Trophoblast cell (in vitro differentiated cells and primary cell): ENCODE results near the gene NFXL1.

Experiments used
- DNase-seq, 2 donors: peaks; one replicate each; pipeline ENCODE4 v3.0.0-alpha.2; 2016
- H2AFZ ChIP-seq: 2 replicates; pipeline ENCODE4 v1.6.1; 2013; ENCODE audit warnings: low read length, moderate library complexity, mild to moderate bottlenecking; ENCODE audit not compliant: insufficient read depth, poor library complexity
- H2AK5ac ChIP-seq: 2 replicates; pipeline ENCODE4 v1.6.1; 2013; ENCODE audit warnings: mild to moderate bottlenecking, low read length
- H2BK120ac ChIP-seq: 2 replicates; pipeline ENCODE4 v1.6.1; 2013; ENCODE audit warnings: low read length, mild to moderate bottlenecking, moderate library complexity; ENCODE audit not compliant: insufficient read depth, poor library complexity
- H2BK12ac ChIP-seq: 2 replicates; pipeline ENCODE4 v1.6.1; 2013; ENCODE audit warnings: mild to moderate bottlenecking, low read length, moderate library complexity
- H2BK5ac ChIP-seq: 2 replicates; pipeline ENCODE4 v1.6.1; 2013; ENCODE audit warnings: low read length, low read depth, moderate library complexity, mild to moderate bottlenecking; ENCODE audit not compliant: poor library complexity
- H3K14ac ChIP-seq: 2 replicates; pipeline ENCODE4 v1.6.1; 2013; ENCODE audit warnings: mild to moderate bottlenecking, low read length
- H3K18ac ChIP-seq: 2 replicates; pipeline ENCODE4 v1.6.1; 2013; ENCODE audit warnings: mild to moderate bottlenecking, low read length
- H3K23ac ChIP-seq: 2 replicates; pipeline ENCODE4 v1.6.1; 2013; ENCODE audit warnings: low read length
- H3K27ac ChIP-seq: 2 replicates; pipeline ENCODE4 v1.5.1; 2013; ENCODE audit warnings: low read depth, mild to moderate bottlenecking, inconsistent platforms, low read length, moderate library complexity
- H3K27me3 ChIP-seq: 2 replicates; pipeline ENCODE4 v1.6.1; 2013; ENCODE audit warnings: inconsistent platforms, mild to moderate bottlenecking, low read length, moderate library complexity; ENCODE audit not compliant: insufficient read depth
- H3K36me3 ChIP-seq, 2 experiments: 1 replicate in 1 of 2; 2 replicates in 1 of 2; pipeline ENCODE4 v1.6.1; 2013; ENCODE audit warnings: low read length in 2 of 2, mild to moderate bottlenecking in 2 of 2, moderate library complexity in 1 of 2; ENCODE audit not compliant: insufficient read depth in 2 of 2, control insufficient read depth in 1 of 2
- H3K4ac ChIP-seq: 2 replicates; pipeline ENCODE4 v1.6.1; 2013; ENCODE audit warnings: low read depth, mild to moderate bottlenecking, low read length, moderate library complexity
- H3K4me1 ChIP-seq, 2 experiments: 1 replicate in 1 of 2; 2 replicates in 1 of 2; pipeline ENCODE4 v1.6.1; 2013; ENCODE audit warnings: low read length in 2 of 2, mild to moderate bottlenecking in 2 of 2, moderate library complexity in 1 of 2; ENCODE audit not compliant: insufficient read depth in 2 of 2, control insufficient read depth in 1 of 2
- H3K4me2 ChIP-seq: 2 replicates; pipeline ENCODE4 v1.6.1; 2013; ENCODE audit warnings: inconsistent platforms, mild to moderate bottlenecking, low read length, moderate library complexity
- H3K4me3 ChIP-seq: 2 replicates; pipeline ENCODE4 v1.5.1; 2013; ENCODE audit warnings: mild to moderate bottlenecking, low read depth, low read length, inconsistent platforms
- H3K79me1 ChIP-seq: one replicate; pipeline ENCODE4 v1.6.1; 2013; ENCODE audit warnings: low read length
- H3K79me2 ChIP-seq: 2 replicates; pipeline ENCODE4 v1.6.1; 2013; ENCODE audit warnings: low read length, mild to moderate bottlenecking; ENCODE audit not compliant: control insufficient read depth, insufficient read depth, poor library complexity
- H3K9ac ChIP-seq: 2 replicates; pipeline ENCODE4 v1.6.1; 2013; ENCODE audit warnings: mild to moderate bottlenecking, low read length
- H3K9me3 ChIP-seq: 2 replicates; pipeline ENCODE4 v1.6.1; 2013; ENCODE audit warnings: low read depth, mild to moderate bottlenecking, control low read depth, inconsistent platforms, low read length; ENCODE audit not compliant: insufficient read depth
- H4K12ac ChIP-seq: 2 replicates; pipeline ENCODE4 v1.6.1; 2013; ENCODE audit warnings: low read depth, mild to moderate bottlenecking, low read length, moderate library complexity
- H4K8ac ChIP-seq: 2 replicates; pipeline ENCODE4 v1.6.1; 2013; ENCODE audit warnings: low read depth, mild to moderate bottlenecking, low read length, moderate library complexity
- H4K91ac ChIP-seq: one replicate; pipeline ENCODE4 v1.6.1; 2013; ENCODE audit warnings: low read depth, mild to moderate bottlenecking, low read length, moderate library complexity
- WGBS: extraction: QIAGEN DNeasy Blood & Tissue Kit; methylation state at CpG from one replicate; pipeline ENCODE4 v1.1.7; 2013; ENCODE audit warnings: missing lambda C conversion rate; ENCODE audit not compliant: insufficient read length, insufficient coverage; ENCODE audit errors: extremely low coverage; 5-methylcytosine and 5-hydroxymethylcytosine counted together

The NFXL1 gene

GRCh38 chr4:47809654-47810203 lies 104.7 kb downstream of the NFXL1 start:
- Histone ChIP-seq H3K79me2 (no peaks in the 10 kb centered on the region), H3K27me3 (no peaks in the 10 kb centered on the region), H2BK120ac (no peak overlapping the region), H3K4me3 (no peak overlapping the region), H3K79me1 (no peaks in the 10 kb centered on the region), H3K27ac (no peak overlapping the region), H3K18ac (no peak overlapping the region), H2AK5ac (no peak overlapping the region), H3K23ac (no peak overlapping the region), H2BK5ac (no peak overlapping the region), H3K4me2 (no peak overlapping the region), H4K12ac (no peak overlapping the region), H3K14ac (no peak overlapping the region), H4K8ac (no peak overlapping the region), H3K9me3 (no peaks in the 10 kb centered on the region), H2BK12ac (no peak overlapping the region), H2AFZ (no peak overlapping the region), H3K36me3 (no peaks in the 10 kb centered on the region), H4K91ac (no peak overlapping the region), H3K4me1 (no peaks in the 10 kb centered on the region), H3K4ac (no peak overlapping the region), H3K9ac (no peak overlapping the region)
- WGBS, result no CpG with 5 or more reads among the region's 3 CpGs
- DNase-seq, result peak; percentile 30 to 73

GRCh38 chr4:47804598-47804997 lies 109.8 kb downstream of the NFXL1 start:
- Histone ChIP-seq H3K23ac (no peak overlapping the region), H3K79me1 (no peaks in the 10 kb centered on the region), H2AFZ (no peak overlapping the region), H3K9ac (no peak overlapping the region), H3K27ac (no peak overlapping the region), H3K4ac (no peak overlapping the region), H3K79me2 (no peaks in the 10 kb centered on the region), H2BK5ac (no peak overlapping the region), H3K14ac (no peak overlapping the region), H3K4me2 (no peak overlapping the region), H3K36me3 (no peaks in the 10 kb centered on the region), H3K27me3 (no peaks in the 10 kb centered on the region), H3K4me3 (no peak overlapping the region), H3K4me1 (no peaks in the 10 kb centered on the region), H4K91ac (no peak overlapping the region), H4K8ac (no peak overlapping the region), H4K12ac (no peak overlapping the region), H2BK120ac (no peak overlapping the region), H3K9me3 (no peaks in the 10 kb centered on the region), H3K18ac (no peak overlapping the region), H2AK5ac (no peak overlapping the region), H2BK12ac (no peak overlapping the region)
- no peak for DNase-seq
- no CpG with 5 or more reads among the region's 7 CpGs for WGBS

- Histone ChIP-seq H3K9me3 (no peaks in the 10 kb centered on the region), H4K91ac (no peak overlapping the region), H2AK5ac (no peak overlapping the region), H2AFZ (no peak overlapping the region), H4K8ac (no peak overlapping the region), H3K14ac (no peak overlapping the region), H4K12ac (no peak overlapping the region), H3K27me3 (no peaks in the 10 kb centered on the region), H3K9ac (no peak overlapping the region), H3K18ac (no peak overlapping the region), H3K27ac (no peak overlapping the region), H2BK120ac (no peak overlapping the region), H3K79me2 (no peaks in the 10 kb centered on the region), H2BK5ac (no peak overlapping the region), H2BK12ac (no peak overlapping the region), H3K36me3 (no peaks in the 10 kb centered on the region), H3K23ac (no peak overlapping the region), H3K4me2 (no peak overlapping the region), H3K4me3 (peak overlapping the region; percentile 15), H3K79me1 (no peaks in the 10 kb centered on the region), H3K4me1 (no peaks in the 10 kb centered on the region), H3K4ac (no peak overlapping the region)
- DNase-seq, result no peak
- WGBS, result no CpG with 5 or more reads among the region's 3 CpGs
Measured at GRCh38 chr4:47801481-47802002, 112.8 kb downstream of the NFXL1 start.

GRCh38 chr4:47798165-47798564 lies 116.2 kb downstream of the NFXL1 start:
- no CpG with 5 or more reads among the region's 3 CpGs for whole genome bisulfite sequencing

More at GRCh38 chr4:47798165-47798564, 116.2 kb downstream of the NFXL1 start:
- H3K4me3 ChIP-seq, result no peak overlapping the region
- no peaks in the 10 kb centered on the region for H3K4me1 ChIP-seq
- no peaks in the 10 kb centered on the region for H3K79me2 ChIP-seq
- no peak overlapping the region for H3K9ac ChIP-seq
- no peaks in the 10 kb centered on the region for H3K9me3 ChIP-seq
- no peak overlapping the region for H4K91ac ChIP-seq
- H2AFZ ChIP-seq, result no peak overlapping the region
- no peak overlapping the region for H2BK12ac ChIP-seq
- no peaks in the 10 kb centered on the region for H3K79me1 ChIP-seq
- no peak overlapping the region for H3K18ac ChIP-seq
- no peak overlapping the region for H3K27ac ChIP-seq
- H3K4me2 ChIP-seq, result no peak overlapping the region
- no peak overlapping the region for H2BK120ac ChIP-seq
- no peak for DNase-seq
- no peak overlapping the region for H4K8ac ChIP-seq
- H3K36me3 ChIP-seq, result no peaks in the 10 kb centered on the region
- no peak overlapping the region for H4K12ac ChIP-seq
- no peak overlapping the region for H2BK5ac ChIP-seq
- H3K4ac ChIP-seq, result no peak overlapping the region
- H3K23ac ChIP-seq, result no peak overlapping the region
- no peaks in the 10 kb centered on the region for H3K27me3 ChIP-seq
- H2AK5ac ChIP-seq, result no peak overlapping the region
- no peak overlapping the region for H3K14ac ChIP-seq
